WTC11 (cell line): ENCODE measurements around the gene AP3D1. TPM values are rescaled to one million over a fixed set of nuclear protein-coding genes. Genes with fewer than 3 reads are reported as not detected.
A peak's percentile ranks its signal among the peaks of the same experiment; 100 is the strongest.

ENCODE experiments used
- ATAC-seq: fragments of 200-7000 bp; cut with Tn5 transposase; 2 replicates; pipeline ENCODE4 v1.10.0; 2021; ENCODE audit warnings: mild to moderate bottlenecking, moderate library complexity
- CTCF ChIA-PET: fragments of 300-600 bp; sonication (Branson Sonifier 250); formaldehyde crosslinking; loops from one replicate; lab custom pipeline; 2021; ENCODE audit warnings: antibody characterized with exemption; lab: Charles Lee
- POLR2A ChIA-PET: fragments of 350-600 bp; sonication (Branson Sonifier 250); formaldehyde crosslinking; loops from one replicate; lab custom pipeline; 2021; ENCODE audit warnings: antibody characterized with exemption; lab: Charles Lee
- DNase-seq: peaks from one replicate; pipeline ENCODE4 v3.0.0; 2021; ENCODE audit warnings: low spot score
- H3K27ac Mint-ChIP-seq: 2 replicates; pipeline ENCODE4 v1.8.0; 2021; ENCODE audit warnings: mixed read lengths
- H3K27me3 Mint-ChIP-seq: 2 replicates; pipeline ENCODE4 v1.8.0; 2021; ENCODE audit warnings: low read depth, mild to moderate bottlenecking, moderate library complexity, mixed read lengths
- H3K36me3 Mint-ChIP-seq: 2 replicates; pipeline ENCODE4 v1.8.0; 2021; ENCODE audit warnings: mixed read lengths
- H3K4me1 Mint-ChIP-seq: 2 replicates; pipeline ENCODE4 v1.8.0; 2022; ENCODE audit warnings: mixed read lengths
- H3K4me3 Mint-ChIP-seq: 2 replicates; pipeline ENCODE4 v1.8.0; 2021; ENCODE audit warnings: mild to moderate bottlenecking, moderate library complexity, mixed read lengths
- H3K9me3 Mint-ChIP-seq: 2 replicates; pipeline ENCODE4 v1.8.0; 2021; ENCODE audit warnings: mixed read lengths
- CREM ChIP-seq: sonication (generic); formaldehyde crosslinking; IDR thresholded peaks from 2 replicates; pipeline ENCODE4 v1.8.1; 2022; ENCODE audit warnings: mild to moderate bottlenecking, missing genetic modification reagents, moderate library complexity
- ESRRA ChIP-seq: sonication (generic); formaldehyde crosslinking; IDR thresholded peaks from 2 replicates; pipeline ENCODE4 v1.8.1; 2022; ENCODE audit warnings: mild to moderate bottlenecking, missing genetic modification reagents, borderline replicate concordance
- FOXJ3 ChIP-seq: sonication (generic); formaldehyde crosslinking; IDR thresholded peaks from 2 replicates; pipeline ENCODE4 v1.9.0; 2021; ENCODE audit warnings: missing genetic modification reagents, mild to moderate bottlenecking, borderline replicate concordance
- GTF2I ChIP-seq: fragments of 250-450 bp; sonication (Bioruptor Pico); conservative IDR thresholded peaks from 2 replicates; pipeline ENCODE4 v1.4.0; 2021; ENCODE audit warnings: mild to moderate bottlenecking
- NR1H2 ChIP-seq: sonication (generic); formaldehyde crosslinking; IDR thresholded peaks from 2 replicates; pipeline ENCODE4 v1.9.0; 2021; ENCODE audit warnings: mild to moderate bottlenecking, moderate library complexity, missing genetic modification reagents
- NR2C2 ChIP-seq: sonication (generic); formaldehyde crosslinking; IDR thresholded peaks from 2 replicates; pipeline ENCODE4 v1.8.0; 2022; ENCODE audit warnings: mild to moderate bottlenecking, missing genetic modification reagents
- NR3C1 ChIP-seq: sonication (generic); formaldehyde crosslinking; conservative IDR thresholded peaks from 2 replicates; pipeline ENCODE4 v1.8.1; 2023; ENCODE audit warnings: low read depth, mild to moderate bottlenecking, missing genetic modification reagents
- PRDM15 ChIP-seq: sonication (generic); formaldehyde crosslinking; IDR thresholded peaks from 2 replicates; pipeline ENCODE4 v1.8.0; 2022; ENCODE audit warnings: missing genetic modification reagents
- TCF7 ChIP-seq: sonication (generic); formaldehyde crosslinking; IDR thresholded peaks from 2 replicates; pipeline ENCODE4 v1.8.0; 2022; ENCODE audit warnings: mild to moderate bottlenecking, low read depth, missing genetic modification reagents, moderate library complexity
- TEAD1 ChIP-seq: sonication (generic); formaldehyde crosslinking; IDR thresholded peaks from 2 replicates; pipeline ENCODE4 v1.8.0; 2022; ENCODE audit warnings: mild to moderate bottlenecking, missing genetic modification reagents
- TEAD4 ChIP-seq: sonication (generic); formaldehyde crosslinking; IDR thresholded peaks from 2 replicates; pipeline ENCODE4 v1.8.0; 2022; ENCODE audit warnings: mild to moderate bottlenecking, missing genetic modification reagents
- ZMAT4 ChIP-seq: fragments of 250-450 bp; sonication (Bioruptor Pico); IDR thresholded peaks from 2 replicates; pipeline ENCODE4 v1.9.0; 2021; ENCODE audit warnings: mild to moderate bottlenecking
- ZNF121 ChIP-seq: sonication (generic); formaldehyde crosslinking; IDR thresholded peaks from 2 replicates; pipeline ENCODE4 v1.8.0; 2023; ENCODE audit warnings: missing genetic modification reagents
- ZNF219 ChIP-seq: sonication (generic); formaldehyde crosslinking; IDR thresholded peaks from 2 replicates; pipeline ENCODE4 v1.8.0; 2023; ENCODE audit warnings: missing genetic modification reagents, mild to moderate bottlenecking, borderline replicate concordance
- ZNF232 ChIP-seq: sonication (generic); formaldehyde crosslinking; IDR thresholded peaks from 2 replicates; pipeline ENCODE4 v1.8.0; 2022; ENCODE audit warnings: mild to moderate bottlenecking, missing genetic modification reagents
- ZNF263 ChIP-seq: sonication (generic); formaldehyde crosslinking; IDR thresholded peaks from 2 replicates; pipeline ENCODE4 v1.8.1; 2022; ENCODE audit warnings: low read depth, mild to moderate bottlenecking, moderate library complexity, missing genetic modification reagents
- ZNF317 ChIP-seq: sonication (generic); formaldehyde crosslinking; IDR thresholded peaks from 2 replicates; pipeline ENCODE4 v1.8.1; 2023; ENCODE audit warnings: low read depth, mild to moderate bottlenecking, moderate library complexity, missing genetic modification reagents, borderline replicate concordance
- ZNF396 ChIP-seq: fragments of 250-450 bp; sonication (Bioruptor Pico); IDR thresholded peaks from 2 replicates; pipeline ENCODE4 v1.8.0; 2021; ENCODE audit warnings: mild to moderate bottlenecking, moderate library complexity, borderline replicate concordance
- total RNA-seq: library from RNA; stranded (reverse); gene quantifications from 3 replicates; pipeline ENCODE4 v1.2.3, GENCODE V29; 2021
- TF ChIP-seq, protein P1 (sequence below): fragments of 250-450 bp; sonication (Bioruptor Pico); IDR thresholded peaks from 2 replicates; pipeline ENCODE4 v1.9.0; 2021; ENCODE audit warnings: moderate library complexity, mild to moderate bottlenecking, inconsistent platforms, borderline replicate concordance
- TF ChIP-seq, protein P2 (sequence below): sonication (generic); formaldehyde crosslinking; IDR thresholded peaks from 2 replicates; pipeline ENCODE4 v1.8.1; 2022; ENCODE audit warnings: low read depth, missing genetic modification reagents, borderline replicate concordance
- TF ChIP-seq, protein P3 (sequence below): fragments of 200-600 bp; IDR thresholded peaks from 2 replicates; pipeline ENCODE4 v1.8.0; 2022; ENCODE audit warnings: antibody characterized with exemption
- TF ChIP-seq, protein P4 (sequence below): sonication (generic); formaldehyde crosslinking; IDR thresholded peaks from 2 replicates; pipeline ENCODE4 v1.8.0; 2022; ENCODE audit warnings: mild to moderate bottlenecking, missing genetic modification reagents
- TF ChIP-seq, protein P5 (sequence below): fragments of 250-450 bp; sonication (Bioruptor Pico); conservative IDR thresholded peaks from 2 replicates; pipeline ENCODE4 v1.9.0; 2021; ENCODE audit warnings: mild to moderate bottlenecking
- TF ChIP-seq, protein P6 (sequence below): sonication (generic); formaldehyde crosslinking; IDR thresholded peaks from 2 replicates; pipeline ENCODE4 v1.8.0; 2023; ENCODE audit warnings: missing genetic modification reagents

The AP3D1 gene
- total RNA-seq, 1 experiment from 2014 or later: 190 TPM

DNA sequence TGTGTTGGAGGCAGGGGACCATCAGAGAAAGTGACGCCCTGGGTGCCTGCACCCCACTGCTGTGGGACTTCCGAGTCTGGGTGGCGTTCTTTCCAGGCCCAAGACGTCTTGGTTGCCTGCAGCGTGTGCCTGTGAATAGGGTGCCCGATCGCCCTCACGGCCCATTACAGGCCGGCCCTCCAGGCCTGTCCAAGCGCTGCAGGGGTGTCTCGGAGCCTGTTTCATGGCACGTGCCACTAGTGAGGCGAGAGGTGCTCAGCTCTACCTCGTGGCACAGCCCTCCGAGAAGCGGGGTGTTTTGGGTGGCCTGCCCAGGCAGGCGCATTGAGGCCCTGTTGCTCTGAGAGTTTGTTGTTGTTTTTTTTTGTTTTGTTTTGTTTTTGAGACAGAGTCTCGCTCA, 42.4 kb upstream of the AP3D1 start:
- POLR2A ChIA-PET: no interaction called here
- Mint-ChIP-seq H3K4me3 (no peak overlapping the region), H3K36me3 (peaks cover 29% of the 10 kb centered on the region), H3K9me3 (no peaks in the 10 kb centered on the region), H3K27me3 (no peaks in the 10 kb centered on the region)
- DNase-seq: no peak
- TF ChIP-seq GTF2I (no peak), ZNF396 (CRISPR knock-in tag) (no peak), NR3C1 (CRISPR knock-in tag) (no peak), NR1H2 (no peak), FOXJ3 (no peak), PRDM15 (CRISPR knock-in tag) (no peak), ZNF232 (no peak), NR2C2 (CRISPR knock-in tag) (no peak), TEAD1 (CRISPR knock-in tag) (no peak)
- TF ChIP-seq, protein P1, sequence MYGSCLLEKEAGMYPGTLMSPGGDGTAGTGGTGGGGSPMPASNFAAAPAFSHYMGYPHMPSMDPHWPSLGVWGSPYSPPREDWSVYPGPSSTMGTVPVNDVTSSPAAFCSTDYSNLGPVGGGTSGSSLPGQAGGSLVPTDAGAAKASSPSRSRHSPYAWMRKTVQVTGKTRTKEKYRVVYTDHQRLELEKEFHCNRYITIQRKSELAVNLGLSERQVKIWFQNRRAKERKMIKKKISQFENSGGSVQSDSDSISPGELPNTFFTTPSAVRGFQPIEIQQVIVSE (CRISPR knock-in tag): no peak
- TF ChIP-seq, protein P2, sequence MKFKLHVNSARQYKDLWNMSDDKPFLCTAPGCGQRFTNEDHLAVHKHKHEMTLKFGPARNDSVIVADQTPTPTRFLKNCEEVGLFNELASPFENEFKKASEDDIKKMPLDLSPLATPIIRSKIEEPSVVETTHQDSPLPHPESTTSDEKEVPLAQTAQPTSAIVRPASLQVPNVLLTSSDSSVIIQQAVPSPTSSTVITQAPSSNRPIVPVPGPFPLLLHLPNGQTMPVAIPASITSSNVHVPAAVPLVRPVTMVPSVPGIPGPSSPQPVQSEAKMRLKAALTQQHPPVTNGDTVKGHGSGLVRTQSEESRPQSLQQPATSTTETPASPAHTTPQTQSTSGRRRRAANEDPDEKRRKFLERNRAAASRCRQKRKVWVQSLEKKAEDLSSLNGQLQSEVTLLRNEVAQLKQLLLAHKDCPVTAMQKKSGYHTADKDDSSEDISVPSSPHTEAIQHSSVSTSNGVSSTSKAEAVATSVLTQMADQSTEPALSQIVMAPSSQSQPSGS (CRISPR knock-in tag): no peak
- TF ChIP-seq, all 79 proteins: peak for 0
- CTCF ChIA-PET: no interaction called here
- ATAC-seq: no peak
- Mint-ChIP-seq H3K27ac (peak overlapping the region; percentile 93), H3K4me1 (no peaks in the 10 kb centered on the region)

- H3K27ac Mint-ChIP-seq: no peak overlapping the region
- no peaks in the 10 kb centered on the region for H3K27me3 Mint-ChIP-seq
- no peak overlapping the region for H3K4me3 Mint-ChIP-seq
- CTCF ChIA-PET: no interaction called here
- H3K36me3 Mint-ChIP-seq: peaks cover 29% of the 10 kb centered on the region
- POLR2A ChIA-PET: no interaction called here
- H3K9me3 Mint-ChIP-seq: no peaks in the 10 kb centered on the region
- H3K4me1 Mint-ChIP-seq: no peaks in the 10 kb centered on the region
- ATAC-seq (no peak), DNase-seq (no peak)
- TF ChIP-seq, protein P3, sequence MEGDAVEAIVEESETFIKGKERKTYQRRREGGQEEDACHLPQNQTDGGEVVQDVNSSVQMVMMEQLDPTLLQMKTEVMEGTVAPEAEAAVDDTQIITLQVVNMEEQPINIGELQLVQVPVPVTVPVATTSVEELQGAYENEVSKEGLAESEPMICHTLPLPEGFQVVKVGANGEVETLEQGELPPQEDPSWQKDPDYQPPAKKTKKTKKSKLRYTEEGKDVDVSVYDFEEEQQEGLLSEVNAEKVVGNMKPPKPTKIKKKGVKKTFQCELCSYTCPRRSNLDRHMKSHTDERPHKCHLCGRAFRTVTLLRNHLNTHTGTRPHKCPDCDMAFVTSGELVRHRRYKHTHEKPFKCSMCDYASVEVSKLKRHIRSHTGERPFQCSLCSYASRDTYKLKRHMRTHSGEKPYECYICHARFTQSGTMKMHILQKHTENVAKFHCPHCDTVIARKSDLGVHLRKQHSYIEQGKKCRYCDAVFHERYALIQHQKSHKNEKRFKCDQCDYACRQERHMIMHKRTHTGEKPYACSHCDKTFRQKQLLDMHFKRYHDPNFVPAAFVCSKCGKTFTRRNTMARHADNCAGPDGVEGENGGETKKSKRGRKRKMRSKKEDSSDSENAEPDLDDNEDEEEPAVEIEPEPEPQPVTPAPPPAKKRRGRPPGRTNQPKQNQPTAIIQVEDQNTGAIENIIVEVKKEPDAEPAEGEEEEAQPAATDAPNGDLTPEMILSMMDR: no peak
- TF ChIP-seq CREM (CRISPR knock-in tag): no peak
- TF ChIP-seq ZNF219 (CRISPR knock-in tag): no peak
- TF ChIP-seq TEAD4 (CRISPR knock-in tag): no peak
- TF ChIP-seq, protein P4, sequence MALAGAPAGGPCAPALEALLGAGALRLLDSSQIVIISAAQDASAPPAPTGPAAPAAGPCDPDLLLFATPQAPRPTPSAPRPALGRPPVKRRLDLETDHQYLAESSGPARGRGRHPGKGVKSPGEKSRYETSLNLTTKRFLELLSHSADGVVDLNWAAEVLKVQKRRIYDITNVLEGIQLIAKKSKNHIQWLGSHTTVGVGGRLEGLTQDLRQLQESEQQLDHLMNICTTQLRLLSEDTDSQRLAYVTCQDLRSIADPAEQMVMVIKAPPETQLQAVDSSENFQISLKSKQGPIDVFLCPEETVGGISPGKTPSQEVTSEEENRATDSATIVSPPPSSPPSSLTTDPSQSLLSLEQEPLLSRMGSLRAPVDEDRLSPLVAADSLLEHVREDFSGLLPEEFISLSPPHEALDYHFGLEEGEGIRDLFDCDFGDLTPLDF (CRISPR knock-in tag): no peak
- TF ChIP-seq ZNF121 (CRISPR knock-in tag): no peak
- TF ChIP-seq ESRRA (CRISPR knock-in tag): no peak
- TF ChIP-seq, protein P5, sequence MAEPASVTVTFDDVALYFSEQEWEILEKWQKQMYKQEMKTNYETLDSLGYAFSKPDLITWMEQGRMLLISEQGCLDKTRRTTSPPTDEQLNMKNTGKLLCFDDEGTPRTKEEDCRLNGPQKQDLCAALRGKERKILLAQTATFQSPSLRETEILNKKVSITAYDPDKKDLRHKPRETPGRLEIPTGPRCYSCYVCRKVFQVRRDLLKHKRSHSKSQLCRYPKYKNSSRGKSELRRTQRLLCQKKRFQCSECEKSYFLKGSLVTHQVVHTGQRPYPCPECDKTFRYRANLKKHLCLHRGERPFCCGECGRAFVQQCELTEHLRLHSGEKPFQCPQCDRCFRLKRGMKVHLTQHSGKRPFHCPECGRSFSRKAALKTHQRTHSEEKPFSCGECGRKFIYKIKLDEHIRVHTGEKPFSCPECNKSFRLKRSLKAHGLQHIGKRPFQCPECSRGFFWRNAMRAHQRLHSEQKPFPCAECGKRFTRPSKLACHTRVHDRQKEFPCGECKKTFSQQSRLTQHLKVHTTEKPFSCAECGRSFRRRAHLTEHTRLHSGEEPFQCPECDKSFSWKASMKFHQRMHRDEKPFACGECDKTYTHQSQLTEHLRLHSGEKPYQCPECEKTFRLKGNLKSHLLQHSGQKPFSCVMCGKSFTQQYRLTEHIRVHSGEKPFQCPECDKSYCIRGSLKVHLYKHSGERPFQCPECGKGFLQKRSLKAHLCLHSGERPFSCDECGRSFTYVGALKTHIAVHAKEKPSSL: no peak
- no peak for TF ChIP-seq ZMAT4
- TF ChIP-seq ZNF317 (CRISPR knock-in tag): no peak
- TF ChIP-seq, protein P6, sequence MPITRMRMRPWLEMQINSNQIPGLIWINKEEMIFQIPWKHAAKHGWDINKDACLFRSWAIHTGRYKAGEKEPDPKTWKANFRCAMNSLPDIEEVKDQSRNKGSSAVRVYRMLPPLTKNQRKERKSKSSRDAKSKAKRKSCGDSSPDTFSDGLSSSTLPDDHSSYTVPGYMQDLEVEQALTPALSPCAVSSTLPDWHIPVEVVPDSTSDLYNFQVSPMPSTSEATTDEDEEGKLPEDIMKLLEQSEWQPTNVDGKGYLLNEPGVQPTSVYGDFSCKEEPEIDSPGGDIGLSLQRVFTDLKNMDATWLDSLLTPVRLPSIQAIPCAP (CRISPR knock-in tag): no peak
- no peak for TF ChIP-seq ZNF263 (CRISPR knock-in tag)
- TF ChIP-seq TCF7 (CRISPR knock-in tag): no peak
Observed at GRCh38 chr19:2192862-2193261, 41.5 kb upstream of the AP3D1 start.
